ENCODE results near the gene CCDC141.

DNA sequence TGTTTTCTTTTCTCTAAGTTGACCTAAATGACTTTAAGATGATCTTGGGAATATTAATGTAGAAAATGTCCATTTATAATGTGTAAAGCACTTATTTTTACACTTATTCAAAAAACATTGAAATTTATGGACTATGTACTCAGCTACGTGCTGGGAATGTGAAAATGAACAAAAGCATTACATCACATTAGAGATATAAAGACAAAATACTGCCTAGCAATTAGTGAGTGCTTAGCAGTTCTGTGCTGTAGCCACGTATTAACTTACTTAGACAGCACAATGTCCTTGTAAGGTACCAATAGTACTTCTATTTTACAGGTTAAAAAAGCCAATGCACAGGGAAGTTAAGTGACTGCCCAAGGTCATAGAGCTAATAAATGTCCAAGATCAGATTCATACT, 138.9 kb downstream of the CCDC141 start:
- TF ChIP-seq, protein P1, sequence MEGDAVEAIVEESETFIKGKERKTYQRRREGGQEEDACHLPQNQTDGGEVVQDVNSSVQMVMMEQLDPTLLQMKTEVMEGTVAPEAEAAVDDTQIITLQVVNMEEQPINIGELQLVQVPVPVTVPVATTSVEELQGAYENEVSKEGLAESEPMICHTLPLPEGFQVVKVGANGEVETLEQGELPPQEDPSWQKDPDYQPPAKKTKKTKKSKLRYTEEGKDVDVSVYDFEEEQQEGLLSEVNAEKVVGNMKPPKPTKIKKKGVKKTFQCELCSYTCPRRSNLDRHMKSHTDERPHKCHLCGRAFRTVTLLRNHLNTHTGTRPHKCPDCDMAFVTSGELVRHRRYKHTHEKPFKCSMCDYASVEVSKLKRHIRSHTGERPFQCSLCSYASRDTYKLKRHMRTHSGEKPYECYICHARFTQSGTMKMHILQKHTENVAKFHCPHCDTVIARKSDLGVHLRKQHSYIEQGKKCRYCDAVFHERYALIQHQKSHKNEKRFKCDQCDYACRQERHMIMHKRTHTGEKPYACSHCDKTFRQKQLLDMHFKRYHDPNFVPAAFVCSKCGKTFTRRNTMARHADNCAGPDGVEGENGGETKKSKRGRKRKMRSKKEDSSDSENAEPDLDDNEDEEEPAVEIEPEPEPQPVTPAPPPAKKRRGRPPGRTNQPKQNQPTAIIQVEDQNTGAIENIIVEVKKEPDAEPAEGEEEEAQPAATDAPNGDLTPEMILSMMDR (IDR thresholded peaks at IDR 0.05): no peak
- TF ChIP-seq POLR2A (IDR thresholded peaks at IDR 0.05): no peak
- TF ChIP-seq POLR2AphosphoS5 (IDR thresholded peaks at IDR 0.05): no peak

All from breast epithelium (tissue), 3 donors.